GM21619 (cell line): ENCODE measurements around the gene MSRB1.
"Not testable (repeated sequence)": the region's sequence is repeated elsewhere in the genome, so short reads cannot be mapped to it uniquely, and the experiment has no call there.

ENCODE experiments used
- ATAC-seq: cut with Tn5 transposase; IDR thresholded peaks from one replicate; pipeline ENCODE4 v1.9.1; 2021; ENCODE audit not compliant: unreplicated experiment

The MSRB1 gene

GRCh38 chr16:1903845-1904840 is 38.9 kb downstream of the MSRB1 start:
- no peak for ATAC-seq

GRCh38 chr16:1903220-1903574 is 39.8 kb downstream of the MSRB1 start:
- no peak for ATAC-seq

DNA sequence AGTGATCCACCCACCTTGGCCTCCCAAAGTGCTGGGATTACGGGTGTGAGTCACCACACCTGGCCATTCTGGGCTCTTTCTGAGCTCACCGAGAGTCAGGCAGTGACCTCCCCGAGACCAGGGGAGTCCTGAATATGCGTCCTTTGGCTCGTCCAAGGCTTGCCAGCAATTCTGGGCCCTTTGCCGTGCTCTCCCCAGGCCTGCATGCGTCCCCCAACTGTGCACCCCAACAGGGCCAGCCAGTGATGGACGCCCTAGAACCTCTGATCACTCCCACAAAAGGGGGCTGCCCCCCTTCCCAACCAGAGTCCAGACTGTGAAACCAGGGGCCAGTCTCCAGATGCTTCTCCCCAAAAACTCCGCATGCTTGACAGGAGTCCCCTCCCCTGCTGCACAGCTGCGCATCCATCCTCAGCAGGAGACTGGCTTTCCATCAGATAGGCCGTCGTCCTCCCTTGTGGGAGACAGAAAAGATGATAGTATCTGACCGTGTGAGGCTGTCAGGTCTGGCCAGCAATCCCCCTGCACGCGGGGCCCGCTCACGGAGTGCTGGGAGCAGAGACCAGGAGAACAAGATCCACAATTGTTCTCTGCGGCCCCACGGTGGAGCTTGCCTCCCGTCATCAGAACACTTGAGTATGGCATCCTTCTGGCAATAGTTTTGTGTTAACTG is 40.3 kb downstream of the MSRB1 start:
- ATAC-seq = no peak

DNA sequence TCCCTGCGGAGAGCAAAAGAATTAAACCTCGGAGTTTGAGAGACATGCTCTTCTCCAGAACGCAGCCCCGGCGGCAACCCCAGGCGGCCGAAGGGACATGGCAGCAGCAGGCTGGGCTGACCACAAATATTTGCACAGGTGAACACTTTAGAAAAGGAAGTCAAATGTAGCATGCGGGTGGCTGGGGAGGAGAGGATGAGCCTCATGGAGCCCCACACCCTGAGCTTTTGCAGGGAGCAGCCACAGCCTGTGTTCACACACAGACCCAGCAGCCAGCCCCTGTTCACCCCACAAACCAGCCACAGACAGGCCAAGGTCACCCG is 42.6 kb downstream of the MSRB1 start:
- ATAC-seq = no peak

GRCh38 chr16:1899641-1900451 is 43.2 kb downstream of the MSRB1 start:
- ATAC-seq = no peak

- ATAC-seq = not testable (repeated sequence)
These were observed 45.3 kb downstream of the MSRB1 start for GRCh38 chr16:1897692-1898091.

- ATAC-seq = no peak
These were observed 46.9 kb downstream of the MSRB1 start for GRCh38 chr16:1895949-1896675.

GRCh38 chr16:1895068-1895467 is 47.9 kb downstream of the MSRB1 start:
- no peak for ATAC-seq

GRCh38 chr16:1890708-1891050 is 52.3 kb downstream of the MSRB1 start:
- no peak for ATAC-seq

- ATAC-seq = no peak
These were observed 52.8 kb downstream of the MSRB1 start for GRCh38 chr16:1890024-1890707.
